Frontal cortex (tissue), 4 donors: Measurements from ENCODE around the gene TYW1. TPM values are rescaled to one million over a fixed set of nuclear protein-coding genes. Genes with fewer than 3 reads are reported as not detected.
"Not testable (repeated sequence)": the region's sequence is repeated elsewhere in the genome, so short reads cannot be mapped to it uniquely, and the experiment has no call there.

Experiments used
- DNase-seq, 2 donors: peaks; one replicate each; pipeline ENCODE4 v3.0.0; 2012; ENCODE audit warnings: low spot score in 2 of 2
- FAIRE-seq: peaks from 2 replicates; lab custom pipeline; 2012; peaks lifted over from hg19 to GRCh38; lab: Jason Lieb, UNC
- total RNA-seq: library from RNA; depleted of rRNA; stranded (reverse); fragments of >200 nt; gene quantifications from one replicate; pipeline ENCODE4 v1.2.3, GENCODE V29; 2014
- donor health status: control.
- donor health status: control.
- donor health status: control.

Gene TYW1
- total RNA-seq, 1 donor from 2014 or later = 14.3 TPM

DNA sequence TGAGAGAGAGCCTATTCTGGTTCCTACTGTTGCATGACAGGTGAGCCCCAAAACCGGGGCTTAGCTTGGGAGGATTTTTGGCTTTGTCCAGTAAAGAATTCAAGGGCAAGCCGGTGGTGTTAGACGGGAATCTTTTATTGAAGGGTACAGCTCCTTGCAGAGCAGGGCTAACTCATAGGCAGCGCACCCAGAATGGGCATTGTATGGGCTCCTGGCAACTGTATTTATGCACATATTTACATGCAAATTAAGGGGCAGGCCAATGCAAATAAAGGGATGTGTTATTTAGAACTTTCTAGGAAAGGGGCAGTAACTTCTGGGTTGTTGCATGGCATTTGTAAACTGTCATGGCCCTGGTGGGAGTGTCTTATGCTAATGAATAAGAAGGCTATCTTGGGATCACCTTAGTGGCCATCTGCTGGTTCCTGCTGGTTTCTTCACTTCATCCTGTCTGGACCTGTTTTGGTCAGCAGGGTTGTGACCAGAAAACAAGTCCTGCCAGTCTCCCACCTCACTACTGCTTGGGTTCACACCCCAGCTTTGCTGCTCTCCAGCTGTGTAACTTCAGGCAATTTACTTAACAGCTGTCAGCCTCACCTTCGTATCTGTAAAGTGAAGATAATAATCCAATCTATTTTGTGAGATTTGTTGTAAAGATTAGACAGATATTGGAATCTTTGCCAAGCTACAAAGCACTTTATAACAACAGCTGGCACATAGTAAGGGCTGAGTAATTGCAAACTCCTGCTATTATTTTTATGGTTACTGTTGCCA is 182.5 kb downstream of the TYW1 start:
- not testable (repeated sequence) for FAIRE-seq, DNase-seq

DNA sequence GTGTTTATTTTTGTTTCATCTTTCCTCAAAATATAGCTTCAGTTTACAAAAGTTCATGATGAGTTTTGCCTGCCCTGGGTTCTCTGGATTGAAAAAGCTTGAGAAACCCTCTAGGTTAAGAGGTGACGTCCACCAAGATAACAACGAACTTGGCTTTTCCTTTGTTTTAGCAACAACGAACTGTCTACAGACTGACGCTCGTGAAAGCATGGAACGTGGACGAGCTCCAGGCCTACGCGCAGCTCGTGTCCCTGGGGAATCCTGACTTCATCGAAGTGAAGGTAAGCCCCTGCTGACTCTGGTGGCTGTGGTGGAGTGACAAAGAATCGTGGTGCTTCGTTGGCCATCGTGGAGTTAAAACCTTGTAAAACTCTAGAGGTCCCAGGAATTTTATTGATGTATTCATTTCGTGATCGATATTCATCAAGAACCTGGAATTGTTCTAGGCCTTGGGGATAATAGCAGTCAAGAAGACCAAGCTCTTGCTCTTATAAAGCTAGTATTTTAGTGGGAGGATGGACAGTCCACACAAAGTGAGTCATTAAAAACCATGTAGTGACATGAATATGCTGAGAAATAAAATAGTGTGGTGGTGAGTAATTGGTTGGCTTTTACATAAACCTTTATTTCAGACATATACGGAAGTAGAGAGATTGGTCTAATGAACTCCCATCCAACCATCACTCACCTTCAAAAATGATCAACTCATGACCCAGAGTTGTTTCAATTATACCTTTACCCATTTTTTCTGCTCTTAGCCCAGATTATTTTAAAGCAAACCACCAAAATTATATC is 186.5 kb downstream of the TYW1 start:
- not testable (repeated sequence) for DNase-seq, FAIRE-seq

DNA sequence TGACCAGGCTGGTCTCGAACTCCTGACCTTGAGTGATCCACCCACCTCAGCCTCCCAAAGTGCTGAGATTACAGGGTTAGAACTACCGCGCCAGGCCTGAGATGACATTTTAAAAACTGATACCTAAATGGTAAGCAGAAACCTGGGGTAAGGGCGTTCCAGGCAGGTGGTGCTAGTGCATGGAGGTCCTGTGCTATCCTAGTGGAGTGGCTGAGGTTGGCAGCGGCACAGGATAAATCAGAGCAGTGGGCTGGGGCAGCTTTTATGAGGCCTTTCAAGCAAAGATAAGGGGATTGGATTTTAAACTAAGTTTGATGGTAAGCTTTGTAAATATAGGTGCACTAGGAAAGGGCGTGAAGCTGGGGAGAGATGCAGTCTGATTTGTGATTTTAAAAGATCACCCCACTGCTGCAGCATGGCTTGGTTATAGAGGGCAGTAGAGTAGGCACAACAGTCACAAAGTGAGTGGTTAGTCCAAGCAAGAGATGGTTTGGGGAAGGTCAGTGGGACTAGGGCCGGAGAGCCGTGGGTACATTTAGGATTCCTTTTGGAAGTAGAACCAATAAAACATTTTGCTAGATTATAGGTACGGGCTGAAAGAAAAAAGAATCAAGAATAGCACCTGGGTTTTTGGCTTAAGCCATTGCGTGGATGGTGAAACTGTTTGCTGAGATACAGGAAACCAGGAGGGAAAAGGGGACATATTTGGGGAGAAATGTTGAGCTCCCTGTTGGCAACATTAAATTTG is 188.5 kb downstream of the TYW1 start:
- not testable (repeated sequence) for DNase-seq, FAIRE-seq

DNA sequence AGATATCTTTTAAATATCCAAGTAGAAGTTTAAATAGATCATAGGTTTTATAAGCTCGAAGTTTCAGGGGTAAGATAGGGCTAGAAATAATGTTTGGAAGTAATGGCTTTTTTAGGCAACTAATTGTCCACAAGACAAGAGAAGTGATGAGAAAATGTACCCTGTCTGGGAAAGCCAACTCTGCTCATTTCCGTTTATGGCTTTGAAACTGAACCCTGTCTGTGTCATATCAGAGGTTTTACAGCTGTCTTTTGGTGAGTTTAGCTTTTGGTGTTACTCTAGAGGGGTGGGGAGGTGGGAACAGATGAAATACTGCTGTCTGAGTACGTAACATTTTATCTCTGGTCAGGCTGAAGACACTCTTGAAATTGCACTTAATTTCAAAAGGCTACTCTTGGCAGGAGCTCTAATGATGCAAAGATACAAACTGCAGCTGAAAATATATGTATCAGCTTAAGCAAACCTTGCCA is 189.1 kb downstream of the TYW1 start:
- not testable (repeated sequence) for FAIRE-seq, DNase-seq

DNA sequence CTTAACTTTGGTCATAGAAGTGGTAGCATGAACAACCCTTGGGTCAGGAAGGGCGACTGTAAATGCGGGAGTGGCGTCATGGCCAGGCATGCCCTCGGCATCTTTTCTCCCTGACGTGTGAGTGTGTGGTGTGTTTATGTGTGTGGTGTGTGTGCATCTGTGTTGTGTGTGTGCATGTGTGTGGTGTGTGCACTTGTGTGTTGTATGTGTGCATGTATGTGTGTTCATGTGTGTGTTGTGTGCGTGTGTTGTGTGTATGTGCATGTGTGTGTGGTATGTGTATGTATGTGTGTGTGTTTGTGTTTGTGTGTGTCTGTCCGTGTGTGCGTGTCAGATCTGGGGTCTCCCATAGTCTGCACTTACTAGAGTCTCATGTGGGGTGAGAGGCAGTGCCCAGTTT is 192.5 kb downstream of the TYW1 start:
- FAIRE-seq, DNase-seq: not testable (repeated sequence)

DNA sequence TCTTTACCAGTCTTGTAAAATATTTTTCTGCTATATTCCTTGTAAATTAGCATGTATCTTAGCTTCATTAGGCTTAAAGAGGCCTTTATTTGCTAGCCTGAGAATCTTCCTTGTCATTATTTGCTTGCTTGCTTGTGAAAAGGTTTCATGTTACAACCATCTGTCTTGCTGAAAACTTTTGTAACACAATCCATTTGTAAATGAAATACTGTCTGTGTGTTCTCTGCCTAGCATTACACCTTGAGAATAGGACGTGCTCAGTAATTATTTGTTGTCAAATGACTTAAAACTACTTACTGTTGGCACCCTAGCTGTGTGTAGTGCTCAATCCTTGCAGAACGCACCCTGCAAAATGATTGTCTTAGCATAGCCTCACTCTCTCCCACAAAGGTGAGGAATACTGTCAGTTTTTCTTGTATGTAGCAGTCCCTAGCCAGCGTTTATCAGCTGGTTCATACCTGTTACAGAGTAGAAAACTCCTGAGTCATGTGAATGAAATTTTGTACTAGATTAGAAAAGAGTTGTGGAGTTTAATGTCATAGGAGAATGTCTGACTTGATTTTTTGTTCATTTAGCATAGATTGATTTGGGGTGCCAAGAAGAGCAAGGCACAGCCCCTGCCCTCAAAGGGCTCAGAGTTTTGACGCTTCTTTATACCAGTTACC is 193.3 kb downstream of the TYW1 start:
- not testable (repeated sequence) for DNase-seq, FAIRE-seq

DNA sequence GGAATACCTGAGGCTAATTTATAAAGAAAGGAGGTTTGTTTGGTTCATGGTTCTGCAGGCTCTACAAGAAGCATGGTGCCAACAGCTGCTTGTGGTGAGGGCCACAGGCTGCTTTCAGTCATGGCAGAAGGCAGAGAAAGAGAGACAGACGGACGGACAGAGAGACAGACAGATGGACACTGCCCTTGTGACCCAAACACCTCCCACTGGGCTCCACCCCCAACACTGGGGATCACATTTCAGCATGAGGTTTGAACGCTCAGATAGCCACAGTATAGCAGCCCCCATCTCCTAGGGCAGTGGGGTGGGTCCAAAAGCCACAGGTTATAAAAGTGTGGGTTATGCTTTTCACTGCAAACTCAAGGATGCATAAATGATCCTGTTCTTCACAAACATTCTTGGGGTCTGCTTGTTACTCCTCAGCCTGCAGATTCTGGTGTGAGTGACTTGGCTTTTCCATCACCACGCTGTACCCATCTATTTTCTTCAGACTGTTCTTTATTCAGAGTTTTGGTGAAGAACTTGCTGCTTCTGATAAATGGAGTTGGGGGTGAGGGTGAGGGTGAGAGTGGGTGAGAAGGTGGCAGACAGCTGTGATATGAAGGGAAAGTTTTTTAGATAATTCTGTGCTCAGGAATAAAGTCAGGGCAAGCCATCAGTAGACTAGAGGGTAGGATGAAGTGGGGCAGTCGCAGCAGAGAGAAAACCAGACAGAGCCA is 194.5 kb downstream of the TYW1 start:
- not testable (repeated sequence) for DNase-seq, FAIRE-seq

DNA sequence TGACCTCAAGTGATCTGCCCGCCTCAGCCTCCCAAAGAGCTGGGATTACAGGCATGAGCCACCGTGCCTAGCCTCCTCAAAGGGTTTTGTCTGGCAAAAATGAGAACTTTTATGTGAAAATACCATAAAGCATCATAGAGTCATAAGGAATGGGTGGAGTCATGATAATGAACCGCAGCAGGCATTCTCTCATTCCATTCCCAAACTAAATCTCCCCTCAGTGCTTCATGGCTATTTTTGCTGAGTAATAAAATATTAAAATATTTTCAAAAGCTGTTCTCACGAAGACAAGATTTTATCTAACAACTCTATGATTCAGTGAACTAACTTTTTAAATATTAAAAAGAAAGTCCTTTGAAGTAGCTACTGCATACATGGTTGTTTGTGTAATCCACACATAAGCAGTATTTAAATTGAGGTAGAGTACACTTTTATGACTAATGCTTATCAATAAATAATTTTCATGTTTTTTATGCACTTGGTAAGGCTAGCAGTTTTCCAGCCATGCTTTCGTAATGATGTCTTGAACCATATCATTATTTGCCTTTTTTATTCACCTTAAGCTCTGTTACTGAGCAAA is 195.6 kb downstream of the TYW1 start:
- not testable (repeated sequence) for FAIRE-seq, DNase-seq

DNA sequence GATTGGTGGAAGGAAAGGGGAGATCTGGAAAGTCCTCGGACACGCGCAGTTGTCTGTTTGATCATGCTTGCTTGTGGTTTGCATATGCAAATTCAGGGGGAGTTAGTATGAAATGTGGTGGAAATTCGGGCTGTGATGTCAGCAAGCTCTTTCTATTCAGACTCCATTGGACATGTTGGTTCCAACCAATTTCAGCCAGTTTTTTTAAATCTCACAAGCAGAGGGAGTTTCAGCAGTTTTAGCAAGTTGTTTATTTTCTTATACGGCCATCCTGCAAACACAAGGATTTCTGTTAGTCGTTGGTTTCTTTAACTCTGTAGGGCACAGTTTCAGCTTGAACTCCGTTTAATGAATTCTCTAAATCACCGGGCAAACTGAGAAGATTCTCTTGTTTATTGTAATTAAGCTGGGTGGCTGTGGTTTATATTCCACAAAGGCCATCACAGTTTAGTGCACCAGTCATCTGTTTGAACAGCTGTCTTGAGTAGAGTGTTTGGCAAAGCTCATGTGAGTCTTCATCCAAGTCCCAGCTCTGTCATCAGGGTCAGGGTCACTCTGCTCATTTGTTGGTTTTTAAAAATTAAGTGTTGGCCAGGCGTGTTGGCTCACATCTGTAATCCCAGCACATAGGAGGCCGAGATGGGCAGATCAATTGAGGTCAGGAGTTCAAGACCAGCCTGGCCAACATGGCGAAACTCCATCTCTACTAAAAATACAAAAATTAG is 196.4 kb downstream of the TYW1 start:
- FAIRE-seq, DNase-seq: not testable (repeated sequence)

DNA sequence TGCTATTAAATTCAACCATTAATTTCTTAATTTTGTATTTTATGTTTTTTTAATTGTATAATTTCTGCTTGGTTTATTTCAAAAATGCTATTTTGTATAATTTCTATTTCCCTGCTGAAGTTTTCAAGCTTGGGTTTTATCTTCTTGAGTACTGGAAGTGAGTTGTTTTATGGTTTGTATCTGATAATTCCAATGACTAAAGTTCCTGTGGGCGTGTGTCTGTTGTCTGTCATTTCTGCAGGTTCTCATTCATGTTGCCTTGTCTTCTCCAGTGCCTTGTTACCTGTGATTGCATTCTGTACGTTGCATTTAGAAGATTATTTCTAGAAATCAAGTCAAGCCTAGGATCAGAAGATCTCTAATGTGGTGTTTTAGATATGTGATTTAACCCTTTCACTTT is 199.5 kb downstream of the TYW1 start:
- DNase-seq, FAIRE-seq: not testable (repeated sequence)

DNA sequence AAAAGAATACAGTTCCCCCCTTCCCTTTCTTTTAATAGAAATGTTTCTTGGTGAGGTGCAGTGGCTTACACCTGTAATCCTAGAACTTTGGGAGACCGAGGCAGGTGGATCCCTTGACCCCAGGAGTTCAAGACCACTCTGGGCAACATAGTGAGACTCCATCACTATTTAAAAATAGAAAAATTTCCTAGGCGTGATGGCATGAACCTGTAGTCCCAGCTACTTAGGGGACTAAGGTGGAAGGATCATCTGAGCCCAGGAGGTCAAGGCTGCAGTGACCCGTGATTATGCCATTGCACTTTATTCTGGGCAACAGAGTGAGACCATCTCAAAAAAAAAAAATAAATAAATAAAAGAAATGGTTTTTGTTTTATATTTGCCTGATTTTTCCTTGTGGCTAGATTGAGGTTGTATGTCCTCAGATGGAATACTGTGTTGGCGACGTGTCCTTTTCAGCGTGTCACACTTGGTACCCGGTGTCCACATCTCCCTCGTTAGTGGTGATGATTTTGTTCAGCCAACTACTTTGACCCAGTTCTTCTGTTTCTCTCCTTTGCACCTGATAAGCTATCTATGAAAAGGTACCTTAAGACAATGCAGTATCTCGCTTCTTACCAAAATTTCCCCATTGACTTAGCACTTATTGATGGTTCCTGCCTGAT is 202.4 kb downstream of the TYW1 start:
- not testable (repeated sequence) for DNase-seq, FAIRE-seq

DNA sequence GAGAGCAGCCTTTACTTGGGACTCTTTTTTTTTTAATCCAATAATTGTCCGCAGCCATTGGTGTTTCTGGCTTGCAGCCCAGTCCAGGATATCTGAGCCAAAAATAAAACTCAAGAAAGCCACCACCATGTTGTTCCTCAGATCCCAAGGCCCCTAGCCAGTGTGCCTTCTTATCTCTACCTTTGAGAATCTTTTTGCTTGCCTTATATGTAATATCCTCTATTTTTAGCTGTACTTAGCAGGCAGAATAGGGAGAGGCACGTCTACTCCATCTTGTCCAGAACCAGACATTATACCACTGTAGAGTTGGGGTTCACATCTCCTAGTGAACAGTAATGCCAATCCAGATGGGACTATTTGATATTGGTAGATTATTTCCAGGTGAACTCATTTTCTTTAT is 209.1 kb downstream of the TYW1 start:
- not testable (repeated sequence) for FAIRE-seq, DNase-seq

DNA sequence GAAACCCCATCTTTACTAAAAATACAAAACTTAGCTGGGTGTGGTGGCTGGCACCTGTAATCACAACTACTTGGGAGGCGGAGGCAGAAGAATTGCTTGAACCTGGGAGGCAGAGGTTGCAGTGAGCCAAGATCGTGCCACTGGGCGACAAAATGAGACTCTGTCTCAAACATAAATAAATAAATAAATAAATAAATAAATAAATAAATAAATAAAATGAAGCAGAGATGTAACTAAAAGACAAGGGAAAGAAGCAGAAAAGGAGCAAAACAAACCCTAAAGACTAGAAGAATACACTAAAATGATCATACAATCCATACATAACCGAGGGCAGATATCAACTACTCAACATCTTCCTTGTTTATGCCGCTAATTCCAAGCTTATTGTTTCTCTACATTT is 209.8 kb downstream of the TYW1 start:
- FAIRE-seq = no peak
- DNase-seq = no peak

DNA sequence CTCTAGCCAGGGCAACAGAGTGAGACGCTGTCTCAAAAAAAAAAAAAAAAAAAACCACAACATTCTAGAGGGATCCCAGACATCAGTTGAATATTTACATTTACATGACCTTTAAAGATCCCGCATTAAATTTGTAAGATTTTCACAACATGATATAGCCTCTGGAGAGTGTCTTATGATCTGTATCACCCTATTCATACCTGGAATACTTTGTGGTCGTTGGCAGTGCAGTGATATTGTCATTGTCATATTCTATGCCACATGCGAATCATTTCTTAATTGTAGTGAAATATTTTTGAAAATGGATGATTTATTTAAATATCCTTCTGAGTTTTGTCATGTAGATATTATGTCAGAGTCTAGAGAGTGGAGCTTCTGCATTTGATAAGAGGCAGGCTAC is 212.0 kb downstream of the TYW1 start:
- DNase-seq, FAIRE-seq: not testable (repeated sequence)

DNA sequence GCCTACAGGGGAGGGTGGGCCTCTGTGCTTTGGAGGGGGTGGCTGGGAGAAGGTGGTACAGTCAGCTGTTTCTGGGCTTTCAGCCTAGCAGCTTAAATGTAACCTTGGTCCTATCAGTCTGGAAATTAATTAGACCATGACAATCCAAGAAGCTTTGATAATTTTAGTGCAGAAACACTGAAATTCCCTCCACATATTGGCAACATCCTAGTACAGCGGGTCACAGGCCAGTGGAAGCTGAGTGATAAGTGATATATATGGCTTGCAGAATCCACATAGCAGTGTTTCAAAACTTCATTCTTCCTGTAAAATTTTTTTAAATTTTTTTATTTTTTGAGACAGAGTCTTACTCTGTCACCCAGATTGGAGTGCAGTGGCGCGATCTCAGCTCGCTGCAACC is 212.6 kb downstream of the TYW1 start:
- FAIRE-seq = no peak

DNA sequence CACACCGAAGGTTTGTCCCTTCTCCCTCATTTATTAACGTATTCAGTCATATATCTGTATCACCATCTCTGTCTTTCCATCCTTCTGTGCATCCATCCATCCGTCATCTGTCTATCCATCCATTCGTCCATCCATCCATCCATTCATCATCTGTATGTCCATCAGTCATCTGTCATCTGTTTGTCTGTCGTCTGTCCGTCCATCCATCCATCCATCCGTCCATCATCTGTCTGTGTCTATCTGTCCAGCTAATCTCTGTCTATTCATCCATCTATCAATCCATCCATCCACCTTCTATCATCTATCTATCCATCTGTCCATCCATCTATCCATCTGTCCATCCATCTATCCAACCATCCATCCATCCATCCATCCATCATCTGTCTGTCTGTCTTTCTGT is 213.9 kb downstream of the TYW1 start:
- FAIRE-seq (no peak), DNase-seq (no peak)

More for the DNA sequence above, 212.6 kb downstream of the TYW1 start:
- no peak for DNase-seq

DNA sequence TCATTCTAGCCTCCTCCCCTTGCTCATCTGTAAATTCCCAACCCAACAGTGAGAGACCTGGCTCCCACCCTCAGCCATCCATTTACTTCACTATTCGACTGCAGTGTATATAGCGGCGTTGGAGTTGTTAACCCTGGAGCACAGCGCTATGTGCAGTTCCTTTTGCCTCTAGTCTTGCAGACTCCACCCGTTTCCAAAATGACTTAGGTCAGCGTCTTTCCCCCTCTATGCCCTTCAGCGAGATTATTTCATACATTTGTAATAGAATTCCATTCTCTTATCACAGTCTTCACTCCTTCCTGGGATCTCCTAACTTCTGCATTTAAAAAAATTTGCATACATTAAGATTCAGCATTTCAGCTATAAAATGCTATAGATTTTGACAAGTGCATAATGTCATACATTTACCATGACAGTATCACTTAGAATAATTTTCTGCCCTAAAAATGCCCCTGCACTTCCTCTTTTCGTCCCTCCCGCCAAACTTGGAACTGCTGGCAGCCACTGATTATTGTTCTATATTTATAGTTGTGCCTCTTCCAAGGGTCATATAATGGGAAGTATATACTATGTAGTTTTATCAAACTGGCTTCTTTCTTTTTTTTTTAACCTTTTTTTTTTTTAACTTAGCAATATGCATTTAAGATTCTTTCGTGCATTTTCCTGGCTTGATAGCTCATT is 215.2 kb downstream of the TYW1 start:
- DNase-seq, FAIRE-seq: not testable (repeated sequence)
